Measurements from ENCODE around the gene MCHR2.

DNA sequence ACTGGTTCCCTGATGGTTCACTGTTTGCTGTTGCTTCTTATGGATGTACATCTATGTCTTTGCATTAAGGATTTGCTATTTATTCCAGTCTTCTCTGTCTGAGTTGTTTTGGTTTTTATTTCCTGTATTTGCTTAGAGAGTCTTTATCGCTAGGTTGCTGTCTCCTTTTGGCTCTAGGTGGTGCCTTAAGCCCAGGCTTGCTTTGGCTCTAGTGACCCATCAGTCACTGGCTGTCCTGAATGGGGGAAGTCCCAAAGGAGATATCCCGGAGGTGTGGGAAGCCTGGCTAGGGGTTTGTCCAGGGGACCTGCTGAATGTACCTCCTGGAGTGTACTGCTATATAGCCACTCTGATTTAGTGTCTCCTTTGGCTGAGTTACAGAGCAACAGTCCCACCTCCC, 53.4 kb downstream of the MCHR2 start:
- TF ChIP-seq POLR2AphosphoS5 (IDR thresholded peaks at IDR 0.05; ENCODE audit: low read depth, low read length) (no peak), POLR2A (IDR thresholded peaks at IDR 0.05; ENCODE audit: low read depth, low read length) (no peak)
